Glomerular visceral epithelial cell (primary cell): ENCODE results near the gene SPINT1.

Experiments
- DNase-seq: peaks from one replicate; pipeline ENCODE4 v3.0.0-alpha.2; 2016; ENCODE audit errors: extremely low spot score

The SPINT1 gene

GRCh38 chr15:40843885-40844695 lies at the start of gene SPINT1:
Gene SPINT1 (plus strand): TSS chr15:40844048. CDS start chr15:40844555, 507 bp downstream.
- no peak for DNase-seq

- DNase-seq, result no peak
These were observed 47.8 kb upstream of the SPINT1 start for GRCh38 chr15:40796041-40796440.

- DNase-seq, result no peak
These were observed 47.3 kb upstream of the SPINT1 start for GRCh38 chr15:40796512-40796911.

GRCh38 chr15:40799523-40799922 lies 44.3 kb upstream of the SPINT1 start:
- no peak for DNase-seq

GRCh38 chr15:40803076-40803475 lies 40.8 kb upstream of the SPINT1 start:
- no peak for DNase-seq

GRCh38 chr15:40803688-40804087 lies 40.2 kb upstream of the SPINT1 start:
- DNase-seq, result no peak

GRCh38 chr15:40806672-40807027 lies 37.2 kb upstream of the SPINT1 start:
- DNase-seq, result no peak

GRCh38 chr15:40807028-40807887 lies 36.6 kb upstream of the SPINT1 start, which contains the start of the genes DNAJC17 and ZFYVE19:
Gene DNAJC17 (minus strand): TSS chr15:40807473. CDS start chr15:40807446, 27 bp downstream.
Gene ZFYVE19 (plus strand): TSS chr15:40807089. CDS start chr15:40807590, 501 bp downstream.
- peak; percentile 97 for DNase-seq

- DNase-seq, result no peak
These were observed 35.9 kb upstream of the SPINT1 start for GRCh38 chr15:40807888-40808461.

- DNase-seq, result no peak
These were observed 34.9 kb upstream of the SPINT1 start for GRCh38 chr15:40808861-40809450.

GRCh38 chr15:40812721-40813425 lies 31.0 kb upstream of the SPINT1 start:
- DNase-seq, result no peak

GRCh38 chr15:40815042-40815698 lies 28.7 kb upstream of the SPINT1 start:
- DNase-seq, result peak; percentile 70

- no peak for DNase-seq
These were observed 24.8 kb upstream of the SPINT1 start for GRCh38 chr15:40819048-40819447.

- DNase-seq, result no peak
These were observed 22.7 kb upstream of the SPINT1 start for GRCh38 chr15:40821195-40821594.

GRCh38 chr15:40823572-40824343 lies 20.1 kb upstream of the SPINT1 start:
- no peak for DNase-seq

GRCh38 chr15:40825661-40826422 lies 18.0 kb upstream of the SPINT1 start:
- DNase-seq, result peak; percentile 36

- no peak for DNase-seq
These were observed 17.3 kb upstream of the SPINT1 start for GRCh38 chr15:40826423-40827075.

- no peak for DNase-seq
These were observed 15.3 kb upstream of the SPINT1 start, which contains the start of gene PPP1R14D for GRCh38 chr15:40828447-40829036. Gene PPP1R14D (minus strand): TSS chr15:40828708. CDS start chr15:40828641, 67 bp downstream.
